D721Med (cell line): Measurements from ENCODE around the gene NIP7.

Source experiments
- DNase-seq: peaks from one replicate; pipeline ENCODE4 v3.0.0; 2011; ENCODE audit warnings: low spot score; ENCODE audit not compliant: insufficient read length
- FAIRE-seq: peaks from 2 replicates; lab custom pipeline; 2011; peaks lifted over from hg19 to GRCh38; lab: Jason Lieb, UNC
- TF ChIP-seq, protein P1 (sequence below): IDR thresholded peaks from 2 replicates; pipeline ENCODE4 v1.5.1; 2012; ENCODE audit warnings: mild to moderate bottlenecking, control low read depth; ENCODE audit not compliant: insufficient read depth; ENCODE audit errors: missing control alignments

NIP7 gene

DNA sequence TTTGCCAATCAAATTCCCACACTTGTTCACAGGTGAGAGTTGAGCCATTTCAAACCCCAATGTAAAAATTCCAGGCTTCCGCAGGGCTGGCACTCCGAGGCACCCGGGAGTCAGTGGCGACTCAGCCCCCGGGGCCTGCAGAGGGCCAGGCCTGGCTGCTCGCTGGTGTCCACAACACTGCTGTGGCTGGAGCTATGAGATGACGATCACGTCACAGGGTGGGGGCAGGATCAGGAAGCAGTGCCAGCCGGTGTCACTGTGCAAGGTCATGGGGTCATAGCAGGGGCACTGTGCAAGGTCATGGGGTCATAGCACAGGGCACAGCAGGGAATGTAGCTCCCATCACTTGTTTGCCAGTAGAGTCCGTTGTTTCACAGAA is 20.7 kb upstream of the NIP7 start:
- TF ChIP-seq, protein P1, sequence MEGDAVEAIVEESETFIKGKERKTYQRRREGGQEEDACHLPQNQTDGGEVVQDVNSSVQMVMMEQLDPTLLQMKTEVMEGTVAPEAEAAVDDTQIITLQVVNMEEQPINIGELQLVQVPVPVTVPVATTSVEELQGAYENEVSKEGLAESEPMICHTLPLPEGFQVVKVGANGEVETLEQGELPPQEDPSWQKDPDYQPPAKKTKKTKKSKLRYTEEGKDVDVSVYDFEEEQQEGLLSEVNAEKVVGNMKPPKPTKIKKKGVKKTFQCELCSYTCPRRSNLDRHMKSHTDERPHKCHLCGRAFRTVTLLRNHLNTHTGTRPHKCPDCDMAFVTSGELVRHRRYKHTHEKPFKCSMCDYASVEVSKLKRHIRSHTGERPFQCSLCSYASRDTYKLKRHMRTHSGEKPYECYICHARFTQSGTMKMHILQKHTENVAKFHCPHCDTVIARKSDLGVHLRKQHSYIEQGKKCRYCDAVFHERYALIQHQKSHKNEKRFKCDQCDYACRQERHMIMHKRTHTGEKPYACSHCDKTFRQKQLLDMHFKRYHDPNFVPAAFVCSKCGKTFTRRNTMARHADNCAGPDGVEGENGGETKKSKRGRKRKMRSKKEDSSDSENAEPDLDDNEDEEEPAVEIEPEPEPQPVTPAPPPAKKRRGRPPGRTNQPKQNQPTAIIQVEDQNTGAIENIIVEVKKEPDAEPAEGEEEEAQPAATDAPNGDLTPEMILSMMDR = no peak
- FAIRE-seq (no peak), DNase-seq (no peak)

DNA sequence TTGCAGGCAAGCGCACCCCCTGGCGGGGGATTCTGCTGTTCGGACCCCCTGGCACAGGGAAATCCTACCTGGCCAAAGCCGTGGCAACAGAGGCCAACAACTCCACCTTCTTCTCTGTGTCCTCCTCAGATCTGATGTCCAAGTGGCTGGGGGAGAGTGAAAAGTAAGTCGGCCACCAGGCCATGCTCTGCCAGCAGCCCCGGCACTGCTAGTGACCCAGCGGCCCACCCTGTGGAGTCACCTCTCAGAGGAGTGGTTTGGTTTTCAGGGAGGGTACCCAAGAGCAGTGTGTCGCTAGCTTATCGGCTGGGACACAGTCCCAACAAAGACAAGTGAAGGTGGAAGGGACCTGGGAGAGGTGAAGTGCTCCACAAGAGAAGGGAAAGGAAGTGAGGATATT is 20.2 kb upstream of the NIP7 start:
- FAIRE-seq = no peak
- TF ChIP-seq, protein P1 = no peak
- no peak for DNase-seq

DNA sequence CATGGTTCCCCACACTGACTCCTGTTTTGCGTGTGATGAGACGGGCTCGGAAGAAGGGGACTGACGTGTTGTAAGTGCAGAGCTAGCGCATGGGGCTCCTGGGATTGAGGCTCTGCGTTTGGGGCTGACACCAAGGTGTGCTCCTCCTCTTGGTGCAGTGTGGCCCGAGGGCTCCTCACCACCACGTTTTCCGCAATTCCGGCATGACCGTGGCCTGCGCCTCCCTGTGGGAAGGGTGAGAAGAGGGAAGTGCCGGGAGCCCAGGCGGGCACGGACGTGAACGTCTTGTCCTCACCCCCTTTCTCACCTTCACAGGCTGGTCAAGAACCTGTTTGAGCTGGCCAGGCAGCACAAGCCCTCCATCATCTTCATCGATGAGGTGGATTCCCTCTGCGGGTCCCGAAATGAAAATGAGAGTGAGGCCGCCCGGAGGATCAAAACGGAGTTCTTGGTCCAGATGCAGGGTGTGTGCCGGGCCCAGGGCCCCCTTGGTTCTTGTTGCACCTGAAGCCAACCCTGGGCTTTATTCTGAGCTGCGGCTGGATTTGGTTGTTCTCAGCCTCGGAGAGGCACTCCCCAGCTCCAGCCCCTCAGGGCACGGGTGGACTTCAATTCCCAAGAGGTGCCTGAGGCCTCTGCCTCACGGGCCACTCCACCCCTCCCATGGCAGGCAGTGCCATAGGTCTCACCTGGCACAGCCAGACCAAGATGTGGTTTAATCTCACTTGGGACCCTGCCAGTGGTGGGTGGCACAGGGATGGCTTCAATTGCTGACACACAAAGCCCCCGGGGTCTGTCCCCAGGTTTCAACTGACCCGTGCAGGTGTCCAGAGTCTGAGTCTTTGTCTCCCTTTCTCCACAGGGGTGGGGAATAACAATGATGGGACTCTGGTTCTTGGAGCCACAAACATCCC is 19.5 kb upstream of the NIP7 start:
- TF ChIP-seq, protein P1 = no peak
- no peak for FAIRE-seq

DNA sequence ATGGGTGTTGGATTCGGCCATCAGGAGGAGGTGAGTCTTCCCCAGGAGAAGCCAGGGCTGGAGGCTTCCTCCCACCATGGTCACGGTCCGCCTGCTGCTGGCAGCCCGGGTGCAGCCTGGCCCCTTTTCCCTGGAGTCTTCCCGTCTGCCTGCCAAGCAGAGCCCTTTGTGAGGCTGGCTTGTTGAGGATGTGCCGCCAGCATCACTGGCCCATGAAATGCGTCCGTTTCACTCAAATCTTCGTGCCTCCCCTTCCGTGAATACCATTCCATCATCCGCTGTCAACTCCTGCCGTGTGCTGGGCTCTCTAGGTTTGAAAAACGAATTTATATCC is 18.9 kb upstream of the NIP7 start:
- TF ChIP-seq, protein P1 = no peak
- DNase-seq (no peak), FAIRE-seq (no peak)

More for the DNA sequence above, 19.5 kb upstream of the NIP7 start:
- no peak for DNase-seq

DNA sequence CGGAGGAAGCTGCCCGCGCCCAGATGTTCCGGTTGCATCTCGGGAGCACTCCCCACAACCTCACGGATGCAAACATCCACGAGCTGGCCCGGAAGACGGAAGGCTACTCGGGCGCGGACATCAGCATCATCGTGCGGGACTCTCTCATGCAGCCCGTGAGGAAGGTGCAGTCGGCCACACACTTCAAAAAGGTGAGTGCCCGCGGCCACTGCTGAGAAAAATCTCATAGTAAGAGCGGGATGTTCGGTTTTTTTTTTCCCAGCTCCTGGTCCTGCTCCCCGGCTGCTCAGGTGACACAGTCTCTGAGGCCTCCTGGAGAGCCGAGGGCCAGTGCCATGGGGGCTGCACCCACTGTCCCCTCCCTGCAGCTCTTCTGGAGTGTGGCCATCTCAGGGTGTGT is 18.5 kb upstream of the NIP7 start:
- DNase-seq (no peak), FAIRE-seq (no peak)
- TF ChIP-seq, protein P1 = no peak

DNA sequence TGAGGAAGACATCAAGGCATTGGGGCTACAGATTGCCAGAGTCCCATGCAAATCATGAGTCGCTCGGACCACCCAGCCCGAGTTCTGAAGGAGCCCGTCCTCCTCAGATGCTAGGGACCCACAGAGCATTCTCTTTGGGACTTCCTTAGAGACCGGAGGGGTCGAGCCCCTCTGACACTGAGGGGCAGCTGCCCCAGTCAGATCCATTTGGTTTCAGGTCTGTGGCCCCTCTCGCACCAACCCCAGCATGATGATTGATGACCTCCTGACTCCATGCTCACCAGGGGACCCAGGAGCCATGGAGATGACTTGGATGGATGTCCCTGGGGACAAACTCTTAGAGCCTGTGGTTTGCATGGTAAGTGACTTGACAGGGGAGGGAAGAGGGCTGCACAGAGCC is 17.2 kb upstream of the NIP7 start:
- no peak for FAIRE-seq
- TF ChIP-seq, protein P1 = no peak
- DNase-seq = no peak

DNA sequence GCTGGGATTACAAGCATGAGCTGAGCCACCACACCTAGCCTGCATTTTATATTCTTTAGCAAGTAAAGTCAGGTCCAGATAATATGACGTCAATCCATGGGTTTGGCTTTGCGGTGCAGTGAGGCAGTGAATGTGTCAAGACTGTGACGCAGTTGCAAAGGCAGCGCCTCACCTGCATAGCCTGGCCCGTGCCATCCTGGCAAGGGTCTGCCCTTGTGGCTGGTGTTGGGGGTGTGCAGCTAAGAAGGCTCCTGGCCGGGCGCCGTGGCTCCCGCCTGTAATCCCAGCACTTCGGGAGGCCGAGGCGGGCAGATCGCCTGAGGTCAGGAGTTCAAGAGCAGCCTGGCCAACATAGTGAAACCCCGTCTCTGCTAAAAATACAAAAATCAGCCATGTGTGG is 16.2 kb upstream of the NIP7 start:
- DNase-seq = no peak
- TF ChIP-seq, protein P1 = no peak
- no peak for FAIRE-seq
